Lower lobe of right lung (tissue), 2 donors: ENCODE data around the gene DLGAP1. TPM values are rescaled to one million over a fixed set of nuclear protein-coding genes. Genes with fewer than 3 reads are reported as not detected.

Experiments
- ATAC-seq, 2 donors: fragments of 200-7000 bp; cut with Tn5 transposase; one replicate each; pipeline ENCODE4 v1.9.1; 2020 to 2022; ENCODE audit warnings: mild to moderate bottlenecking in 2 of 2, moderate library complexity in 2 of 2
- DNase-seq: peaks from one replicate; pipeline ENCODE4 v3.0.0-alpha.2; 2020
- H3K27ac ChIP-seq: fragments of 200-600 bp; one replicate; pipeline ENCODE4 v1.8.0; 2022
- H3K27me3 ChIP-seq: fragments of 200-600 bp; one replicate; pipeline ENCODE4 v1.8.0; 2022; ENCODE audit warnings: low read depth
- H3K36me3 ChIP-seq: fragments of 200-600 bp; one replicate; pipeline ENCODE4 v1.8.0; 2022; ENCODE audit warnings: mild to moderate bottlenecking
- H3K4me1 ChIP-seq: fragments of 200-600 bp; one replicate; pipeline ENCODE4 v1.8.0; 2022
- H3K4me3 ChIP-seq: fragments of 200-600 bp; one replicate; pipeline ENCODE4 v1.8.0; 2022; ENCODE audit warnings: mild to moderate bottlenecking
- H3K9me3 ChIP-seq: fragments of 200-600 bp; one replicate; pipeline ENCODE4 v1.8.0; 2022
- CTCF ChIP-seq: fragments of 200-600 bp; IDR thresholded peaks from one replicate; pipeline ENCODE4 v1.8.0; 2022; ENCODE audit warnings: antibody characterized with exemption, mild to moderate bottlenecking
- intact Hi-C: fragments of 100-400 bp; cut with DNase I; formaldehyde crosslinking; loops from one replicate; pipeline ENCODE4 v1.11.0; 2022
- total RNA-seq: library from RNA; stranded (reverse); fragmentation: NEBNext Ultra II Directional; extraction: Animal tissue kit (Norgen Biotek cat#: 25700); gene quantifications from one replicate; pipeline ENCODE4 v1.2.1, GENCODE V29; 2021
- donor health status: DM: no; HTN: yes; CAD: no; lungs with severe emphysema.

The DLGAP1 gene
- total RNA-seq, 1 donor from 2014 or later = 3.8 TPM

GRCh38 chr18:3671176-3671575, 783.9 kb downstream of the DLGAP1 start:
- Histone ChIP-seq H3K36me3 (no peaks in the 10 kb centered on the region), H3K27me3 (no peaks in the 10 kb centered on the region), H3K4me3 (no peak overlapping the region), H3K4me1 (peaks cover 14% of the 10 kb centered on the region), H3K9me3 (no peaks in the 10 kb centered on the region), H3K27ac (no peak overlapping the region)
- intact Hi-C loops = no loop called here
- no peak for DNase-seq
- TF ChIP-seq CTCF = no peak
- peak; percentile 34 to 82 for ATAC-seq

GRCh38 chr18:3669376-3669775, 785.7 kb downstream of the DLGAP1 start:
- H3K4me1 ChIP-seq = peaks cover 32% of the 10 kb centered on the region
- H3K27ac ChIP-seq = no peak overlapping the region
- no peaks in the 10 kb centered on the region for H3K27me3 ChIP-seq
- intact Hi-C loops = loop anchor here (5.0 kb wide), 1 partner anchor 387 kb away; no protein-coding TSS in a partner anchor
- no peak for ATAC-seq
- H3K36me3 ChIP-seq = no peaks in the 10 kb centered on the region
- TF ChIP-seq CTCF = no peak
- no peak for DNase-seq
- no peak overlapping the region for H3K4me3 ChIP-seq
- H3K9me3 ChIP-seq = no peaks in the 10 kb centered on the region

- intact Hi-C loops = loop anchor here (5.0 kb wide), 1 partner anchor 385 kb away; no protein-coding TSS in a partner anchor
- TF ChIP-seq CTCF = no peak
Measured at GRCh38 chr18:3667255-3668137, 787.6 kb downstream of the DLGAP1 start.

GRCh38 chr18:3666526-3667254, 788.4 kb downstream of the DLGAP1 start:
- Histone ChIP-seq H3K27ac (no peak overlapping the region), H3K9me3 (no peaks in the 10 kb centered on the region), H3K36me3 (no peaks in the 10 kb centered on the region), H3K4me1 (peaks cover 32% of the 10 kb centered on the region), H3K27me3 (no peaks in the 10 kb centered on the region), H3K4me3 (no peak overlapping the region)
- DNase-seq = no peak
- no peak for ATAC-seq
- intact Hi-C loops = loop anchor here (5.0 kb wide), 1 partner anchor 384 kb away; no protein-coding TSS in a partner anchor
- TF ChIP-seq CTCF = no peak

More at GRCh38 chr18:3667255-3668137, 787.6 kb downstream of the DLGAP1 start:
- no peaks in the 10 kb centered on the region for H3K36me3 ChIP-seq
- no peak overlapping the region for H3K4me3 ChIP-seq
- DNase-seq = no peak
- ATAC-seq = peak in 1 of 2 donors; percentile 39
- H3K4me1 ChIP-seq = peaks cover 32% of the 10 kb centered on the region
- no peaks in the 10 kb centered on the region for H3K27me3 ChIP-seq
- no peaks in the 10 kb centered on the region for H3K9me3 ChIP-seq
- no peak overlapping the region for H3K27ac ChIP-seq

GRCh38 chr18:3665780-3666525, 789.2 kb downstream of the DLGAP1 start:
- peak overlapping the region; percentile 63 for H3K27ac ChIP-seq
- H3K9me3 ChIP-seq = no peaks in the 10 kb centered on the region
- intact Hi-C loops = loop anchor here (5.0 kb wide), 1 partner anchor 384 kb away; no protein-coding TSS in a partner anchor
- ATAC-seq (peak; percentile 91), DNase-seq (peak; percentile 76)
- H3K36me3 ChIP-seq = no peaks in the 10 kb centered on the region
- no peaks in the 10 kb centered on the region for H3K27me3 ChIP-seq
- H3K4me3 ChIP-seq = peak overlapping the region; percentile 37
- H3K4me1 ChIP-seq = peaks cover 27% of the 10 kb centered on the region
- TF ChIP-seq CTCF = peak; percentile 94
